Measurements from ENCODE around the gene CHAF1A. TPM values are rescaled to one million over a fixed set of nuclear protein-coding genes. Genes with fewer than 3 reads are reported as not detected.
A peak's percentile ranks its signal among the peaks of the same experiment; 100 is the strongest.

The CHAF1A gene
- total and polyA plus RNA-seq, 3 donors from 2014 or later, result 24.1 to 37.7 (median 28.6) TPM

- TF ChIP-seq POLR2A (IDR thresholded peaks at IDR 0.05), result no peak
- no peak for TF ChIP-seq CTCF (IDR thresholded peaks at IDR 0.05)
Measured at GRCh38 chr19:4443966-4444764, 41.7 kb downstream of the CHAF1A start.

GRCh38 chr19:4444765-4445741 lies 42.6 kb downstream of the CHAF1A start:
- Histone ChIP-seq H3K27ac (peak overlapping the region; percentile 20 to 56), H3K4me1 (peaks cover 11% of the 10 kb centered on the region), H3K9me3 (no peaks in the 10 kb centered on the region), H3K27me3 (no peaks in the 10 kb centered on the region), H3K36me3 (ENCODE audit: low read depth, missing control alignments) (no peaks in the 10 kb centered on the region), H3K4me3 (no peak overlapping the region)
- TF ChIP-seq CTCF (IDR thresholded peaks at IDR 0.05), result no peak
- TF ChIP-seq POLR2A (IDR thresholded peaks at IDR 0.05), result no peak
- intact Hi-C loops (cut with DNase I; ENCODE audit: low total_unique reads), result no loop called here
- no peak for DNase-seq
- 73 to 91% methylated on average over 7 to 31 of the region's 36 CpGs for WGBS, 2 donors

More at GRCh38 chr19:4443966-4444764, 41.7 kb downstream of the CHAF1A start:
- no peak for DNase-seq
- Histone ChIP-seq H3K27ac (no peak overlapping the region), H3K4me3 (no peak overlapping the region), H3K36me3 (ENCODE audit: low read depth, missing control alignments) (no peaks in the 10 kb centered on the region), H3K9me3 (no peaks in the 10 kb centered on the region), H3K4me1 (peaks cover 11% of the 10 kb centered on the region), H3K27me3 (no peaks in the 10 kb centered on the region)
- intact Hi-C loops (cut with DNase I; ENCODE audit: low total_unique reads), result no loop called here
- 73 to 83% methylated on average over 7 to 18 of the region's 20 CpGs for WGBS, 2 donors

DNA sequence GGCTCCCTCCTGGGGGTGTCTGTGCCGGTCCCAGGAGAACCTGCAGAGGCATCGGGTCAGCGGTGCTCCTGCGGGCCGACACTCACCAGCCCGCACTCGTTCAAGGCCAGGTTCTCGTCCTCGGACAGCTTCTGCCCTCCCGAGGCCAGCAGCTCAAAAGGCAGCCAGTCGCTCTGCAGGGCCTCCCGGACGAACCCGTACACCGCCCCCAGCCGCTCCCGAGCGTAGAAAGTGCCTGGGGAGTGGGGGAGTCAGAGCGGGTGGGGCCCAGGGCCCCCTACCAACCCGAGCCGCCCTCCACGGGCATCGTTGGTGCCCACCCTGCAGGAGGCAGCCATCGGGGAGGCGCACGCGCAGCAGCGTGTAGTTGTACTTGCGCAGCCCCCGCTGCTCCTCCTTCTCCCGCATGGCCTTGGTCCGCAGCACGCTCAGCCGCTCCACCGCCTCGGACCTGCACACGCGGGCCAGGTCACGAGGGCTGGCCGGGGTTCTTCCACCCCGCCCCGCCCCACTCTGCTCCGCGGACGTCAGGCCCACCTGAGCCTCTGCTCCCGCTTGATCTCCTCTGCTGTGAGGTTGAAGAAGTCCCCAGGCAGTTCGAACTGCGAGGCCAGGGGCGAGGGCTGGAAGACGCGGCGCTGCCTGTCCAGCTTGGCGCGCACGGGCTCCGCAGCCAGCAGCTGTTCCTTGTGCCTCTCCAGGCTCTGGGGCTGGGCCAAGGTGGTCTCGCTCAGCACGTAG lies 43.7 kb downstream of the CHAF1A start:
- DNase-seq, result peak; percentile 63
- no peaks in the 10 kb centered on the region for H3K36me3 ChIP-seq (ENCODE audit: low read depth, missing control alignments)
- intact Hi-C loops (cut with DNase I; ENCODE audit: low total_unique reads), result no loop called here
- peak overlapping the region; percentile 20 to 56 for H3K27ac ChIP-seq
- H3K27me3 ChIP-seq, result no peaks in the 10 kb centered on the region
- H3K9me3 ChIP-seq, result no peaks in the 10 kb centered on the region
- H3K4me3 ChIP-seq, result no peak overlapping the region
- peaks cover 11% of the 10 kb centered on the region for H3K4me1 ChIP-seq
- TF ChIP-seq CTCF (IDR thresholded peaks at IDR 0.05) (no peak), POLR2A (IDR thresholded peaks at IDR 0.05) (no peak)
- WGBS, 2 donors, result 66 to 74% methylated on average over 23 to 56 of the region's 58 CpGs

GRCh38 chr19:4446704-4447200 lies 44.3 kb downstream of the CHAF1A start:
- WGBS, 2 donors, result 66 to 90% methylated on average over 10 to 15 of the region's 15 CpGs
- H3K4me3 ChIP-seq, result no peak overlapping the region
- no peaks in the 10 kb centered on the region for H3K9me3 ChIP-seq
- peak overlapping the region in 1 of 2 donors; percentile 56 for H3K27ac ChIP-seq
- H3K27me3 ChIP-seq, result no peaks in the 10 kb centered on the region
- TF ChIP-seq CTCF (IDR thresholded peaks at IDR 0.05), result no peak
- no peak for TF ChIP-seq POLR2A (IDR thresholded peaks at IDR 0.05)
- no peak for DNase-seq
- intact Hi-C loops (cut with DNase I; ENCODE audit: low total_unique reads), result no loop called here
- H3K4me1 ChIP-seq, result peaks cover 11% of the 10 kb centered on the region
- H3K36me3 ChIP-seq (ENCODE audit: low read depth, missing control alignments), result no peaks in the 10 kb centered on the region
